MM.1S (cell line): ENCODE results near the gene LMO1.

Source experiments
- EZH2 ChIP-seq: fragments of 300-600 bp; sonication (generic); optimal IDR thresholded peaks from 2 replicates; pipeline ENCODE3; 2017; ENCODE audit warnings: low read depth, mild to moderate bottlenecking, antibody characterized with exemption, low read length, mixed read lengths
- TF ChIP-seq, protein P1 (sequence below): fragments of 300-600 bp; sonication (generic); IDR thresholded peaks from 2 replicates; pipeline ENCODE4 v1.5.1; 2016; ENCODE audit warnings: antibody characterized with exemption, low read length, mixed read lengths

DNA sequence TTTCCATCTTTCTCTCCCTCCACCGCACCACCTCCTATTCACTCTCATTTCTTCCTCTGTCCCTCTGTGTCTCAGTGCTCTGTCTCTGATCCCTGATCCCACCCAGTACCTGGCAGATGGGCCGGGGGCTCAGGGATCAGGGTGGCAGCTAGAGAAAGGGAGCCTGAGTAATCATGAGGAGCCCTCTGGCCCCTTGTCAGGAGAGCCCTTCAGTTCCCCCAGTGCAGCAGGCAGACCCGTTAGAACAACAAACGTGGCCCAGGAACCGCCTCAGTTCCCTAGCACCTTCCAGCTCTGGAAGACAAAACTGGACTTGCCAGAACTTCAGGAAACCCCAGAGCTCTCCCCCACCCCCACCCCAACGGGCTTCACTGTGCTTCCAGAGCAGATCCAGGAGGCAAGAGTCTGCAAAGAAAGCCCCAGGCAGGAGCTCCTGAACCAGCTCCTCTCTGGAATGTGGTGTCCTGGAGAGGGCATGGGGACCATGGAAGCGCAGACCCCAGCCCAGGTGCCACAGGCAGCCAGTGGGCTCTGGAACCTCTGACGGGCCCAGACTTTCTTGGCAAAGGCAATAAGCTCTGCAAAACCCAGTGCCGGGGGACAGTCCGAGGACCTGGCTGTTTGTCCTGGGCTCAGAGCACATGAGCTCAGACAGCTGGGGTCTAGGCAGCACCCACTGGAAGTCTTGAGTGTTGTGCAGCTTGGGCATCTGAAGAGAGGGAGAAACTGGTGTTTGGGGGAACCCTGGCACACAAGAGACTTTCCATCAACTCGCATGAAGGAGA is 43.2 kb downstream of the LMO1 start:
- TF ChIP-seq, protein P1, sequence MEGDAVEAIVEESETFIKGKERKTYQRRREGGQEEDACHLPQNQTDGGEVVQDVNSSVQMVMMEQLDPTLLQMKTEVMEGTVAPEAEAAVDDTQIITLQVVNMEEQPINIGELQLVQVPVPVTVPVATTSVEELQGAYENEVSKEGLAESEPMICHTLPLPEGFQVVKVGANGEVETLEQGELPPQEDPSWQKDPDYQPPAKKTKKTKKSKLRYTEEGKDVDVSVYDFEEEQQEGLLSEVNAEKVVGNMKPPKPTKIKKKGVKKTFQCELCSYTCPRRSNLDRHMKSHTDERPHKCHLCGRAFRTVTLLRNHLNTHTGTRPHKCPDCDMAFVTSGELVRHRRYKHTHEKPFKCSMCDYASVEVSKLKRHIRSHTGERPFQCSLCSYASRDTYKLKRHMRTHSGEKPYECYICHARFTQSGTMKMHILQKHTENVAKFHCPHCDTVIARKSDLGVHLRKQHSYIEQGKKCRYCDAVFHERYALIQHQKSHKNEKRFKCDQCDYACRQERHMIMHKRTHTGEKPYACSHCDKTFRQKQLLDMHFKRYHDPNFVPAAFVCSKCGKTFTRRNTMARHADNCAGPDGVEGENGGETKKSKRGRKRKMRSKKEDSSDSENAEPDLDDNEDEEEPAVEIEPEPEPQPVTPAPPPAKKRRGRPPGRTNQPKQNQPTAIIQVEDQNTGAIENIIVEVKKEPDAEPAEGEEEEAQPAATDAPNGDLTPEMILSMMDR, result no peak
- TF ChIP-seq EZH2, result no peak
